C1 segment of cervical spinal cord (tissue), 14 donors: ENCODE results near the gene SESTD1.
"Not testable (repeated sequence)": the region's sequence is repeated elsewhere in the genome, so short reads cannot be mapped to it uniquely, and the experiment has no call there.

Source experiments
- DNase-seq, 14 donors: peaks; one replicate each; lab custom pipeline; 2025; lab: John Stamatoyannopoulos, UW

The SESTD1 gene

DNA sequence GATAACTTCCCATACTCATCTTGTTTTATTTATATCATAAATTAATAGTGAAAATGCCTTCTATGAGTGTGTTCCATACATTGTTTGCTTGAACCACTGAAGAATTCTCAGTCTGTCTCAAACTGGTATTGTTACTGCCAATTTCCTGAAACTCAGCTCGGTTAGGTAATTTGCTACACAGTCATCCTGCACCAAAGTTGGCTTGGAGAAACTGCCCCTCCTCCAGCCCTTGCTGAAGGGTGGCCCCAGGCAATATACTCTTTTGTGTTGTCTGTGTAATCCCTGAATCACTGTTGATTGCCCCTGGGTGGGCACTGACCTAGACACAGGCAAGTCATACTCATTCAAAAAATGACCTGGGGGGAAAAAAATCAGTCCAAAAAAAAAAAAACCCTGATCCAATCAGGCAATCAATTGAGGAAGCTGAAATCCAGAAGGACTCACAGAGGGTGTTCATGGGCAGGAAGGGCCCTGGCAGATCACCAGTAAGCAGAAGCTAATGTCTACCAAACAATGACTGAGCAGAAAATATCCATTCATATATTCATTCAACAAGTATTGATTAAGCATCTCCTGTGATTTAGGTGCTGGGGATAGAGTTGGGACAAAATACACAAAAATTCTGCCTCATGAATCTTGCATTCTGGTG lies 3.8 kb upstream of the SESTD1 start:
- peak in 1 of 14 donors; percentile 12 for DNase-seq

- DNase-seq = no peak
These were observed 1.6 kb upstream of the SESTD1 start for GRCh38 chr2:179266271-179266670.

- no peak for DNase-seq
These were observed 464 bp upstream of the SESTD1 start for GRCh38 chr2:179265082-179265510.

DNA sequence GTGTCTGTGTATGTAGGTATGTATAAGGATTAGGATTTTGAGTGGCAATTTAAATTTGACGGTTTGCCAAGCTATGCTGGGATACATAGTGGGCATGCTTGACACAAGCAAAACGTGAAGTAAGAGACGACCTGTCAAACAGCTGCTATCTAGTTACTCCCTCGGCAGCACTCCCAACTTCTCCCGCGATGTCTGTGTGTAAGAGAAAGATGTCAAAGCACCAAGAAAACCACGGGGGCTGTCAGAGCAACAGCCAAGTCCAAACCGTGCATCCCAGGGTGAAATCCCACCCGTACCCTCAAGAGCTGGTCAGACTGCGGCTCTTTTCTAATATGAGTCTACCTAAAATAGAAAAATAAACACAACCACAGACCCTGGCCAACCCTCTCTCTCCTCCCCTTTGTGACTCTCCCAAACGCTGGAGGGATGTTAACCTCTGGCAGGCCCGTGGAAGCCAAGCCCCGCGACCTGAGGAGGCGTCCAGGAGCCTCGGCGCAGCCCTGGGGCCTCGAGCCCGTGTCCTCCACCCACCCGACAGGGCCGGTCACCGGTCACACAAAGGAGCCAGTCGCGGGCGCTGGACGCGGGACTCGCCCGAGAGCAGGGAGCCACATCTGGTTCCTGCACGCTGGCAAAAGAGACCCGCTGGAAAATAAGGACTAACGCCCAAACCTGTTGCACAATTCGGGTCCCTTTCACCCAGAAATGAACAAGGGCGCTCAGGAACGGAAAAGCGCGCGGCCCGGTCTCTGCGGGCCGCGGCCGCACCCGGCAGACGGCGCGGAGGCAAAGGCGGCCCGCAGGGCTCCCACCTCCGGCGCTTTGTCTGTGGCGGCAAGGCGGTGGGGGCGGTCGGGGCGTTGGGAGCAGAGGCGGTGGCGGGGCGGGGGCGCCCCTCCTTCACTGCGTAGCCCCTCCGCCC lies 925 bp downstream of the SESTD1 start:
- DNase-seq = peak in 11 of 14 donors; percentile 23 to 73 (median 57)

GRCh38 chr2:179263015-179263414 lies 1.6 kb downstream of the SESTD1 start:
- DNase-seq = no peak

- no peak for DNase-seq
These were observed 2.5 kb downstream of the SESTD1 start for GRCh38 chr2:179262077-179262660.

GRCh38 chr2:179261151-179261825 lies 3.3 kb downstream of the SESTD1 start:
- no peak for DNase-seq

- DNase-seq = no peak
These were observed 4.4 kb downstream of the SESTD1 start for GRCh38 chr2:179260224-179260623.

DNA sequence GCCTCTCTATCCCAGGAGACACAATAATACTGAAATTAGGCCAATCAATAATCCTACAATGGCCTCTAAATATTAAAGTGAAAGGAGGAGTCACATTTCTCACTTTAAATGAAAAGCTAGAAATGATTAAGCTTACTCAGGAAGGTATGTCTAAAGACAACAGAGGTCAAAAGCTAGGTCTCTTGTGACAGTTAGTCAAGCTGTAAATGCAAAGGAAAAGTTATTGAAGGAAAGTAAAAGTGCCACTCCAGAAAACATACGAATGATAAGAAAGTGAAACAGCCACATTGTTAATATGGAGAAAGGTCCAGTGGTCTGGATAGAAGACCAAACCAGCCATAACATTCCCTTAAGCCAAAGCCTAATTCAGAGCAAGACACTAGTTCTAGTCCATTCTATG lies 9.5 kb downstream of the SESTD1 start:
- DNase-seq = no peak

- no peak for DNase-seq
These were observed 11.4 kb downstream of the SESTD1 start for GRCh38 chr2:179253226-179253625.

- DNase-seq = no peak
These were observed 12.2 kb downstream of the SESTD1 start for GRCh38 chr2:179252423-179252822.

GRCh38 chr2:179251870-179252269 lies 12.8 kb downstream of the SESTD1 start:
- DNase-seq = no peak

- DNase-seq = no peak
These were observed 13.7 kb downstream of the SESTD1 start for GRCh38 chr2:179250848-179251504.

GRCh38 chr2:179250095-179250494 lies 14.5 kb downstream of the SESTD1 start:
- no peak for DNase-seq

- DNase-seq = no peak
These were observed 16.6 kb downstream of the SESTD1 start for GRCh38 chr2:179248024-179248348.

DNA sequence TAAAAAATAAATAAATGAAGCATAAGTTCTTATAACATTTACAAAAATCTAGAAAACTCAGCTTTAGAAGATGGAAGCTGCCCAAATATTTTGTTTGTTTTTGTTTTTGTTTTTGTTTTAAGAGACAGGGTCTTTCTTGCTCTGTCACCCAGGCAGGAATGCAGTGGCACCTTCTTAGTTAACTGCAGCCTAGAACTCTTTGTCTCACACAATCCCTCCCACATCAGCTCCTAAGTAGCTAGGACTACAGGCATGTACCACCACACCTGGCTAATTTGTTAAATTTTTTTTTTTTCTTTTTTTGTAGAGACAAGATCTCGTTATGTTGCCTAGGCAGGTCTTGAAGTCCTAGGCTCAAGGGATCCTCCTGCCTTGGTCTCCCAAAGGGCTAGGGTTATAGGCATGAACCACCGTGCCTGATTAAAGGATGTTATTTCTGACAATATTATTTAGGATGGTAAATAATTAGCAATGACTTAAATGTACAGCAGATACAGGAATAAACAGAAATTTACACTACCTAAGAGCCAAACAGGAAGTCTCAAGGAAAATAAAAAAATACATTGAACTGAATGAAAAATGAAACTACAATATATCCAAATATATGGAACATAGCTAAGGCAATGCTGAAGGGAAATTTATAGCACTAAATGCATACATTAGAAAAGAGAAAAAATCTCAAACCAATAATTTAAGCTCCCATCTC lies 17.2 kb downstream of the SESTD1 start:
- no peak for DNase-seq

DNA sequence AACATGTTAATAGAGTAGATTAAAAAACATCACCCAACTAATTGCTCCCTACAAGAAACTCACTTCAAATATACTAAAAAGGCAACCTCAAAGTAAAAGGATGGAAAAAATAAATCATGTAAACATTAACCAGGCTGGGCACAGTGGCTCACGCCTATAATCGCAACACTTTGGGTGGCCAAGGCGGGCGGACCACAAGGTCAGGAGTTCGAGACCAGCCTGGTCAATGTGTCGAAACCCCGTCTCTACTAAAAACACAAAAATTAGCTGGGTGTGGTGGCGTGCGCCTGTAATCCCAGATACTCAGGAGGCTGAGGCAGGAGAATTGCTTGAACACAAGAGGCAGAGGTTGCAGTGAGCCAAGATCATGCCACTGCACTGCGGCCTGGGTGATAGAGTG lies 18.8 kb downstream of the SESTD1 start:
- DNase-seq = not testable (repeated sequence)

GRCh38 chr2:179243046-179243445 lies 21.6 kb downstream of the SESTD1 start:
- no peak for DNase-seq

DNA sequence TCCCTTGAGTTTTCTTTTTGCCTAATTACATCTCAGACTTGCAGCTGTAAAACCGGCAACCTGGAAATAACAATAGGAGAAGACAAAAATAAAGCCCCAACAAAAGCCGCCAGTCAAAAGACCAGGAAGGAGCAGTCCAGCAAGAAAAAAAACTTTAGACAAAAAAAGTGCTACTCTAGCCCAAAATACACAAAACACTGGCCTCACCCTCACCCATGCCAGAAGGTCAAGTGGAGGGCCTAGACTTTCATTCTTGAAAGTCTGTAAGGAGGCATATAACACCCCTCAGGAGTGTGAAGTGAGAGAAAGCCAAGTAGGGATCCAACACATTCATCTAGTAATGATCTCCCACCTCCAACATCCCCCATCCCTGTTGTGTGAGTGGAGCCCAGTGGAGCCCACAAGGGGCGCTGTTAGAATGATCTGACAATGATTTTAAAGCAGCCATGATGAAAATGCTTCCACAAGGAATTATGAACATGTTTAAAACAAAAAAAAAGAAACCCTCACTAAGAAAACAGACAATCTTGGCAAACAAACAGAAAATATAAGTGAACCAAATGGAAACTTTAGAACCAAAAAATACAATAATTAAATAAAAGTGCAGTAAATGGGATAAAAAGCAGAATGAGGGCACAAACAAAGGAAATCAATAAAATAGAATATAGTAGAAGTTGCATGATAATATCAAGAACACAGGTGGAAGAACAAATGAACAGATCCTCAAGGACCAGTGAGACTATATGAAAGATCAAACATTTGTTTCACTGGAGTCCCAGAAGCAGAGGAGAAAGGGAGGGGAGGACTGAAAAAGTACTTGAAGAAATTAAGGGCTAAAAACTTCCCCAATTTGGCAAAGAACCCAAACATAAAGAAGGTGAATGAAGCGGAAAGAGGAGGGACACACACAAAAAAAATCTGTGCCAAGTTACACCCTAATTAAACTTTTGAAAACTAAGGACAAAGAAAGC lies 23.9 kb downstream of the SESTD1 start:
- DNase-seq = no peak

GRCh38 chr2:179239838-179240237 lies 24.8 kb downstream of the SESTD1 start:
- no peak for DNase-seq
